ENCODE data around the gene PUS1.

- TF ChIP-seq CTCF (IDR thresholded peaks at IDR 0.05; ENCODE audit: borderline replicate concordance, extremely low read depth, low read length, poor library complexity, severe bottlenecking) (no peak), EZH2 (IDR thresholded peaks at IDR 0.05; ENCODE audit: borderline replicate concordance, low read depth, low read length, severe bottlenecking) (no peak)
These were observed 31.8 kb upstream of the PUS1 start for GRCh38 chr12:131897276-131897675.
